ENCODE measurements around the gene TAPT1. TPM values are rescaled to one million over a fixed set of nuclear protein-coding genes. Genes with fewer than 3 reads are reported as not detected.

TAPT1 gene
- total and polyA plus RNA-seq, 9 of the 15 experiments (the other 6 are each of a cell fraction or from before 2014, with no cell fraction given), result 1.6 to 36.7 (median 20.7) TPM

GRCh38 chr4:16150716-16151115 lies 75.6 kb downstream of the TAPT1 start:
- FAIRE-seq, result no peak
- no peak for DNase-seq (ENCODE audit: extremely low read depth in 1 of 4, low spot score in 3 of 4)
- Histone ChIP-seq H3K4me2 (ENCODE audit: insufficient read depth, low read length) (no peak overlapping the region), H3K9me1 (ENCODE audit: control insufficient read depth, insufficient read depth, low read length) (no peaks in the 10 kb centered on the region), H3K27me3 (ENCODE audit: control insufficient read depth in 2 of 2, insufficient read depth in 2 of 2, low read length in 2 of 2) (0 out of 5 replicates have a peak, but pooled peaks cover 0 to 8% of the 10 kb centered on the region in 2 experiments), H3K9me3 (replicated peaks; ENCODE audit: control insufficient read depth, insufficient read depth, low read depth, low read length) (no peaks in the 10 kb centered on the region), H4K20me1 (replicated peaks; ENCODE audit: control insufficient read depth, insufficient read depth, low read length) (no peaks in the 10 kb centered on the region), H3K9ac (ENCODE audit: insufficient read depth in 1 of 2, low read depth in 2 of 2, low read length in 2 of 2) (no peak overlapping the region), H3K4me3 (no peak overlapping the region), H3K4me1 (replicated peaks in 1 of 2; ENCODE audit: control insufficient read depth in 2 of 2, insufficient read depth in 2 of 2, low read length in 2 of 2) (no peaks in the 10 kb centered on the region), H3K27ac (ENCODE audit: extremely low read depth, low read depth, low read length) (no peak overlapping the region), H3K36me3 (ENCODE audit: control insufficient read depth, insufficient read depth, low read length) (no peaks in the 10 kb centered on the region), H3K79me2 (ENCODE audit: control insufficient read depth, insufficient read depth, low read length) (no peaks in the 10 kb centered on the region), H2AFZ (ENCODE audit: low read depth, low read length) (no peak overlapping the region)
- no TSS peak for BruUV-seq (replicated peaks)
- 12% methylated on average over 2 of the region's 2 CpGs for WGBS (ENCODE audit: insufficient coverage, low coverage, missing lambda C conversion rate)
- ATAC-seq, result no peak
- POLR2A ChIA-PET, result no interaction called here
- in situ Hi-C loops (cut with MboI), result no loop called here
- intact Hi-C loops (cut with micrococcal nuclease), result no loop called here
- CTCF ChIA-PET (ENCODE audit: low intra/inter-chr PET ratio), result no interaction called here
- TF ChIP-seq TCF7 (IDR thresholded peaks at IDR 0.05; ENCODE audit: borderline replicate concordance) (no peak), MAZ (CRISPR knock-in tag; conservative IDR thresholded peaks at IDR 0.05 in 1 of 2, IDR thresholded peaks at IDR 0.05 in 1 of 2) (no peak), ZMIZ1 (IDR thresholded peaks at IDR 0.05; ENCODE audit: low read depth in 2 of 2, low read length in 2 of 2) (no peak), STAT6 (CRISPR knock-in tag; IDR thresholded peaks at IDR 0.05) (no peak), ARID1B (IDR thresholded peaks at IDR 0.05) (no peak), PRPF4 (IDR thresholded peaks at IDR 0.05; ENCODE audit: insufficient read depth, low read depth, low read length, poor library complexity, severe bottlenecking) (no peak), RFX1 (IDR thresholded peaks at IDR 0.05) (no peak), ARID2 (IDR thresholded peaks at IDR 0.05) (no peak), ZBTB17 (CRISPR knock-in tag; IDR thresholded peaks at IDR 0.05) (no peak), PHF20 (IDR thresholded peaks at IDR 0.05; ENCODE audit: partially characterized antibody) (no peak), ZNF174 (CRISPR knock-in tag; IDR thresholded peaks at IDR 0.05) (no peak), NFYB (IDR thresholded peaks at IDR 0.05; ENCODE audit: extremely low read depth, insufficient read length) (no peak), ZNF740 (CRISPR knock-in tag; IDR thresholded peaks at IDR 0.05) (no peak), ZNF740 (tag; IDR thresholded peaks at IDR 0.05) (no peak), ZNF778 (CRISPR knock-in tag; IDR thresholded peaks at IDR 0.05) (no peak)

Data from K562 (cell line).